ENCODE measurements around the gene PRR9.
"Not testable (repeated sequence)": the region's sequence is repeated elsewhere in the genome, so short reads cannot be mapped to it uniquely, and the experiment has no call there.

DNA sequence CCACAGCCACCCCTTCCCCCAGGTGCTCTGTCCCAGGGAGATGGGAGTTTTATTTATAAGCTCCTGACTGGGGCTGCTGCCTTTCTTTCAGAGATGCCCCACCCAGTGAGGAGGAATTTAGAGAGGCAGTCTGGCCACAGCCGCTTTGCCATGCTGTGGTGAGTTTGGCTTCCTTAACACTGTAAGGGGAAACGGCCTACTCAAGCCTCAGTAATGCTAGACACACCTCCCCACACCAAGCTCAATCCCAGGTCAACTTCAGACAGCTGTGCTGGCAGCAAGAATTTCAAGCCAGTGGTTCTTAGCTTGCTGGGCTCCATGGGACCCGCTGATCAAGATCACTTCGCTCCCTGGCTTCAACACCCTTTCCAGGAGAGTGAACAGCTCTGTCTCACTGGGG, 29.1 kb upstream of the PRR9 start:
- not testable (repeated sequence) for TF ChIP-seq BACH2 (CRISPR knock-in tag; IDR thresholded peaks at IDR 0.05; ENCODE audit: borderline replicate concordance); SNAI2 (CRISPR knock-in tag; IDR thresholded peaks at IDR 0.05); ZFP3 (CRISPR knock-in tag; IDR thresholded peaks at IDR 0.05); ZNF70 (CRISPR knock-in tag; IDR thresholded peaks at IDR 0.05); RARB (CRISPR knock-in tag; IDR thresholded peaks at IDR 0.05); ARNTL (CRISPR knock-in tag; IDR thresholded peaks at IDR 0.05; ENCODE audit: borderline replicate concordance, low read depth)
- TF ChIP-seq, protein P1, sequence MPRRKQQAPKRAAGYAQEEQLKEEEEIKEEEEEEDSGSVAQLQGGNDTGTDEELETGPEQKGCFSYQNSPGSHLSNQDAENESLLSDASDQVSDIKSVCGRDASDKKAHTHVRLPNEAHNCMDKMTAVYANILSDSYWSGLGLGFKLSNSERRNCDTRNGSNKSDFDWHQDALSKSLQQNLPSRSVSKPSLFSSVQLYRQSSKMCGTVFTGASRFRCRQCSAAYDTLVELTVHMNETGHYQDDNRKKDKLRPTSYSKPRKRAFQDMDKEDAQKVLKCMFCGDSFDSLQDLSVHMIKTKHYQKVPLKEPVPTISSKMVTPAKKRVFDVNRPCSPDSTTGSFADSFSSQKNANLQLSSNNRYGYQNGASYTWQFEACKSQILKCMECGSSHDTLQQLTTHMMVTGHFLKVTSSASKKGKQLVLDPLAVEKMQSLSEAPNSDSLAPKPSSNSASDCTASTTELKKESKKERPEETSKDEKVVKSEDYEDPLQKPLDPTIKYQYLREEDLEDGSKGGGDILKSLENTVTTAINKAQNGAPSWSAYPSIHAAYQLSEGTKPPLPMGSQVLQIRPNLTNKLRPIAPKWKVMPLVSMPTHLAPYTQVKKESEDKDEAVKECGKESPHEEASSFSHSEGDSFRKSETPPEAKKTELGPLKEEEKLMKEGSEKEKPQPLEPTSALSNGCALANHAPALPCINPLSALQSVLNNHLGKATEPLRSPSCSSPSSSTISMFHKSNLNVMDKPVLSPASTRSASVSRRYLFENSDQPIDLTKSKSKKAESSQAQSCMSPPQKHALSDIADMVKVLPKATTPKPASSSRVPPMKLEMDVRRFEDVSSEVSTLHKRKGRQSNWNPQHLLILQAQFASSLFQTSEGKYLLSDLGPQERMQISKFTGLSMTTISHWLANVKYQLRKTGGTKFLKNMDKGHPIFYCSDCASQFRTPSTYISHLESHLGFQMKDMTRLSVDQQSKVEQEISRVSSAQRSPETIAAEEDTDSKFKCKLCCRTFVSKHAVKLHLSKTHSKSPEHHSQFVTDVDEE (CRISPR knock-in tag; IDR thresholded peaks at IDR 0.05), result not testable (repeated sequence)
